Activated CD8-positive, alpha-beta memory T cell treated with anti-CD3 and anti-CD28 coated beads for 4 hours (primary cell): ENCODE measurements around the gene SC5D.

Experiments used
- DNase-seq, 2 donors: peaks; one replicate each; pipeline ENCODE4 v3.0.0-alpha.2; 2020; ENCODE audit warnings: low read depth in 2 of 2

The SC5D gene

GRCh38 chr11:121356357-121356756, 63.8 kb downstream of the SC5D start:
- DNase-seq = no peak
